HG02884 (cell line): Measurements from ENCODE around the gene IPO5.
"Not testable (repeated sequence)": the region's sequence is repeated elsewhere in the genome, so short reads cannot be mapped to it uniquely, and the experiment has no call there.

Source experiments
- ATAC-seq: cut with Tn5 transposase; IDR thresholded peaks from one replicate; pipeline ENCODE4 v1.9.1; 2021; ENCODE audit warnings: mild to moderate bottlenecking, moderate library complexity; ENCODE audit not compliant: unreplicated experiment

IPO5 gene

DNA sequence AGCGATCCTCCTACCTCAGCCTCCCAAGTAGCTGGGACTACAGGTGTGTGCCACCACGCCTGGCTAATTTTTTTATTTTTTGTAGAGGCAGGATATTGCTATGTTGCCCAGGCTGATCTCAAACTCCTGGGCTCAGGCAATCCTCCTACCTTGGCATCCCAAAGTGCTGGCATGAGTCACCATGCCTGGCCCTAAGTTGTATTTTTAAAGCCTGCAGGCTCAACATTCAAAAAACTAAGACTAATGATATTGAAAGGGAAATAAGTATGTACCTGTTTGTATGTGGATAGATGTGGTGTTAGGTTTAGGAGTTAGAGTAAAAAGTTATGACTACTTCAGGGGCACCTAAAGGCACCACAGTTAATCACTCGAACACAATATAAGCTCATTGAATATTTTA is 5.4 kb upstream of the IPO5 start:
- no peak for ATAC-seq

DNA sequence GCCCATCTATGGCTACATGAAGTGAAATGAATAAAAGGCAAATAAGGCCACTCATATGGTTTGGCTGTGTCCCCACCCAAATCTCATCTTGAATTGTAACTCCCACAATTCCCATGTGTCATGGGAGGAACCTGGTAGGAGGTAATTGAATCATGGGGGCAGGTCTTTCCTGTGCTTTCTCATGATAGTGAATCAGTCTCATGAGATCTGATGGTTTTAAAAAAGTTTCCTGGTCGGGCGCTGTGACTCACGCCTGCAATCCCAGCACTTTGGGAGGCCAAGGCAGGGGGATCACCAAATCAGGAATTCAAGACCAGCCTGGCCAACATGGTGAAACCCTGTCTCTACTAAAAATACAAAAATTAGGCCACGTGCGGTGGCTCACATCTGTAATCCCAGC is 4.2 kb upstream of the IPO5 start:
- ATAC-seq, result not testable (repeated sequence)

DNA sequence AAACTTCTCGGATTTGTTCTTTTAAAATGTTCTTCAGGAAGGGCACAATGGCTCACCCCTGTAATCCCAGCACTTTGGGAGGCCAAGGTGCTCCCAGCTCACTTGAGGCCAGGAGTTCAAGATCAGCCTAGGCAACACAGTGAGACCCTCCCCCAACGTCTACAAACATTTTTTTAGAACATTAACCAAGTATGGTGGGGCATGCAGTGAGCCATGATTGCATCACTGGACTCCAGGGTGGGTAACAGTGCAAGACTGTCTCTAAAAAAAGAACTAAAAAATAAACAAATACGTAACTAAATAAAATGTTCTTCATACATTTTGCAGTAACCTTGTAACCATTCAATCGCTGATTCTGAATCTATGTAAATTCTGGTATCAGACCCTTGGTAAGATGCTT is 2.1 kb upstream of the IPO5 start:
- no peak for ATAC-seq

DNA sequence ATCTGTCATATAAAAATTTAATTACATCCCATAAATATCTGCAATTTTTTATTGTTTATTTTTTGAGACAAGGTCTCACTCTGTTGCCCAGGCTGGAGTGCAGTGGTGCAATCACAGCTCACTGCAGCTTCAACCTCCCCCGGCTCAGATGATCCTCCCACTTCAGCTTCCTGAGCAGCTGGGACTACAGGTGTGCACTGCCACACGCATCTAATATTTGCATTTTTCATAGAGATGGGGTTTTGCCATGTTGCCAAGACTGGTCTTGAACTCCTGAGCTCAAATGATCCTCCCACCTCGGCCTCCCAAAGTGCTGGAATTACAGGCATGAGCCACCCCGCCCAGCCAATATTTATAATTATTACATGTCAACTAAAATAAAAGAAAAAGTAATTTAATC is 644 bp upstream of the IPO5 start:
- ATAC-seq, result not testable (repeated sequence)

DNA sequence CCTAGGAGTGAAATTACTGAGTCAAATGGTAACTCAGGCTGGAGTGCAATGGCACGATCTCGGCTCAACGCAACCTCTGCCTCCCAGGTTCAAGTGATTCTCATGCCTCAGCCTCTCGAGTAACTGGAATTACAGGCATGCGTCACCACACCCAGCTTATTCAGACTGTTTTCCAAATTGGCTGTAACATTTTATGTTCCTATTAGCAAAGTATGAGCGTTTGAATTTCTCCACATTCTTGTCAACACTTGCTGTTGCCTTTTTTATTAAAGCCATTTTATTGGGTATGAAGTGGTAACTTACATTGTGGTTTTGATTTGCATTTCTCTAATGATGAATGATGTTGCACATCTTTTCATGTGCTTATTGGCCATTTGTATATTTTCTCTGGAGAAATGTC is 7.9 kb downstream of the IPO5 start:
- no peak for ATAC-seq

DNA sequence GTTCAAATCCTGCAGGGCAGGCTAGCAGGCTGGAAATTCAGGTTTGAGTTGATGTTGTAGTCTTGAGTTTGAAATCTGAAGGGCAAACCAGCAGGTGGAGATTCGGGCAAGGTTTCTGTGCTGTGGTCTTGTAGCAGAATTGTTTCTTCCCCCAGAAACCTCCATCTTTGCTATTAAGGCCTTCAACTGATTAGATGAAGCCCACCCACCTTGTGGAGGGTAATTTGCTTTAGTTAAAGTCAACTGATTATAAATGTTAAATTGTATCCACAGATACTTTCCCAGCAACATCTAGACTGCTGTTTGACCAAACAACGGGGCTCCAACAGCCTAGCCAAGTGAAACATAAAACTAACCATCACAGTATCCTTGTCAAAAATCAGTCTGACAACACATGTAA is 9.4 kb downstream of the IPO5 start:
- ATAC-seq, result no peak

DNA sequence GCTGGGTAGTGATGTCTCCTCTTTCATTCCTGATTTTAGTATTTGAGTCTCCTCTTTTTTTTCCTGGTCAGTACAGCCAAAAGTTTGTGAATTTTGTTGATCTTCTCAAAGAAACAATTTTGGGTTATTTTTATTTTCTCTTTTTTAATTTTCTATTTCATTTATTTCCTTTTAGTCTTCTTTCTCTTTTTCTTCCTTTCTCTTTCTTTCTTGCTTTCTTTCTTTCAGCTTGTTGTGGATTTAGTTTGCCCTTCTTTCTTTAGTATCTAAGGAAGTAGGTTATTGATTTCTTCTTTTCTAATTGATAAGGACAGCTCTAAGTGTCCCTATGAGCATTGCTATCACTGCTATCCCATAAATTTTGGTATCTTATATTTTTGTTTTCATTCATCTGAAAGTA is 13.8 kb downstream of the IPO5 start:
- no peak for ATAC-seq

DNA sequence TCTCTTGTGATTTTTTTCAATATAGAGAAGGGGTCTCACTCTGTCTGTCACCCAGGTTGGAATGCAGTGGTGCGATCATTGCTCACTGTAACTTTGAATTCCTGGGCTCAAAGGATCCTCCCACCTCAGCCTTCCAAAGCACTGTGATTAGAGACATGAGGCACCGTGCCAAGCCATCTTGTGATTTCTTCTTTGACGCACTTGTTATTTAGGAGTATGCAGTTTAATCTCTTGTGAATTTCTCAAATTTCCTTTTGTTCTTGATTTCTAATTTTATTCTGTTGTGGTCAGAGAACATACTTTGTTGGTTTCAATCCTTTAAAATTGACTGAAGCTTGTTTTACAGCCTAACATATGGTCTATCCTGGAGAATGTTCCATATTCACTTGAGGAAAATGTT is 14.5 kb downstream of the IPO5 start:
- no peak for ATAC-seq

DNA sequence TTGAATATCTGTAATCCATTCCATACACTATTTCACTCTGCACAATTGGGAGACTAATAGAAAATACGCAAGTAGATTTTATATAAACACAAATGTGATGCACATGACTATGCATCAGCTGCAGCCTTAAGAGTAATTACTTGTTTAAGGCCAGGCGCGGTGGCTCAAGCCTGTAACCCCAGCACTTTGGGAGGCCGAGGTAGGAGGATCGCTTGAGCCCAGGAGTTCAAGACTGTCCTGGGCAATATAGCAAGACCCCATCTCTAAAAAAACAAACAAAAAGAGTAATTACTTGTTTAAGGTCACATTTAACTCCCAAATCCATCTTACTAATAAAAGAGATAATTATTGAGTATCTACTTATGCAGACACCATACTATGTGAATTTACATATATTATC is 18.0 kb downstream of the IPO5 start:
- ATAC-seq, result no peak

DNA sequence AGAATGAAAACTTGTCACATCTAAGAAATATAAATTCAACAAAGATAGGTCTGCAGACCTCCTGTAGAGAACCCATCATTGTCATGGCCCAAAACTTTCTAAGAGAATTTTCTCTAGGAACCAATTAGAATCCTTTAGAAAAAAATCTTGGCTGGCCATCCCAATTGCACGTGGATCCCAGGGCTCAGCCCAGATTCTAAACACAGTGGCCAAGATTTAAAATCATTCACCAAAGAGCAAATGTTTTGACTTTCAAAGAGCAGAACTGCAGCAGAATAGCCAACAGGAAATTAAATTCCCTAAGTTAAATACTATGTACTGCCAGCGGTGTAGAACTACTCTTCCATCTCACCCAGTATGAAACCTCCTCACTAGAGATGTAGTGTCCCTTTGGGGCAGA is 21.3 kb downstream of the IPO5 start:
- ATAC-seq, result no peak

DNA sequence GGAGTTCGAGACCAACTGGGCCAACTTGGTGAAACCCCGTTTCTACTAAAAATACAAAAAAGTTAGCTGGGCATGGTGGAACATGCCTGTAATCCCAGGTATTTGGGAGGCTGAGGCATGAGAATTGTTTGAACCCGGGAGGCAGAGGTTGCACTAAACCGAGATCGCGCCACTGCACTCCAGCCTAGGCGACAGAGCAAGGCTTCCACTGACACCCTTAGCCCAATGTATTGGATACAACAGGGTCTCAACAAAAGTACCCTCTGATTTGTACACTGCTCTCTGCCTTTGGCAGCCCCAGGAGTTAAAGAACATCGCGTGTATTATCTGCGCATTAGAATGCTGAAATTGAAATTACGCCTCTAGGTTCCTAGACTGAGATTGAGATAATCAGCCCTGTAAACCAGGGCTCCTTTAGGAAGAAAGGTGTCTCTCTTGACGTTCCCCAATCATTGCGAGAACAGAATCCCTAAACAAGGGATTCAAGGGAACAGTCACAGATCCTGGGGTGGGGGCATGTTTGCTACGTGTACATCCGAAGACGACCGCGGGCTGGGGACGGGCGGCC is 21.9 kb downstream of the IPO5 start:
- ATAC-seq, result peak; percentile 0

DNA sequence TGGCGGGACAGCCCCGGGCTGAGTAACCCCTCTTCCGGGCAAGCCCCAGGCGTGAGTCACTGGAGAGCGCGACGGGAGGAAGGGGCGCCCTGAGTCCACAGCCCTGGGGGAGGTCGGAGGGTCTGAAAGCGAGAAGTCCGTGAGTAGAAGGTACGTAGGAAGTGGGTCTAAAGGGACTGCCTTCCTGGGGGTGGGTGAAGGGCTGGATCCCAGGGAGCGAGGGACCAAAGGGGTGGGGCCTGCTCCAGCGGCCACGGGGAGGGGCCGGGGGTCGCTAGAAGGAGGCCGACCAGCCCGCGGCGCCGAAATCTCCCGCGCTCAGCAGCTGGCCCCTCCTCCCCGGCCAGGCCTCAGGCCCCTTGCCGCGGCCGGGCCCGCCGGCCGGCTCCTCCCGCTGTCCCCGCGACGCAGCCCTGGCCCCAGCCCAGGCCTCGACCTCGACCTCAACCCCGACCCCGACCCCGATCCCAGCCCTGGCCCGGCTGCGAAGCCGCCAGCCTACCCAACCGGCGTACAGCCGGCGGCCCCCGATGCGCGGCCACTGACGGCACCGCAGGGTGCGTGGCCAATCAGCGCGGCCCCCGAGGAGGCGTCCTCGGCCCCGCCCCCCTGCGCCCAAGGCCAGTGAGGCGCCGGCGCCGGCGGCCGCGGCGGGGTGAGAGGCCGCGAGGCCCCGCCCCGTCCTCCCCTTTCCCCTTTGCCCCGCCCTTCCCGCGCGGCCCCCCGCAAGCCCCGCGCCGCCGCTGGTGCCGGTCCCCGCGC is 22.6 kb downstream of the IPO5 start:
- peak; percentile 86 for ATAC-seq

DNA sequence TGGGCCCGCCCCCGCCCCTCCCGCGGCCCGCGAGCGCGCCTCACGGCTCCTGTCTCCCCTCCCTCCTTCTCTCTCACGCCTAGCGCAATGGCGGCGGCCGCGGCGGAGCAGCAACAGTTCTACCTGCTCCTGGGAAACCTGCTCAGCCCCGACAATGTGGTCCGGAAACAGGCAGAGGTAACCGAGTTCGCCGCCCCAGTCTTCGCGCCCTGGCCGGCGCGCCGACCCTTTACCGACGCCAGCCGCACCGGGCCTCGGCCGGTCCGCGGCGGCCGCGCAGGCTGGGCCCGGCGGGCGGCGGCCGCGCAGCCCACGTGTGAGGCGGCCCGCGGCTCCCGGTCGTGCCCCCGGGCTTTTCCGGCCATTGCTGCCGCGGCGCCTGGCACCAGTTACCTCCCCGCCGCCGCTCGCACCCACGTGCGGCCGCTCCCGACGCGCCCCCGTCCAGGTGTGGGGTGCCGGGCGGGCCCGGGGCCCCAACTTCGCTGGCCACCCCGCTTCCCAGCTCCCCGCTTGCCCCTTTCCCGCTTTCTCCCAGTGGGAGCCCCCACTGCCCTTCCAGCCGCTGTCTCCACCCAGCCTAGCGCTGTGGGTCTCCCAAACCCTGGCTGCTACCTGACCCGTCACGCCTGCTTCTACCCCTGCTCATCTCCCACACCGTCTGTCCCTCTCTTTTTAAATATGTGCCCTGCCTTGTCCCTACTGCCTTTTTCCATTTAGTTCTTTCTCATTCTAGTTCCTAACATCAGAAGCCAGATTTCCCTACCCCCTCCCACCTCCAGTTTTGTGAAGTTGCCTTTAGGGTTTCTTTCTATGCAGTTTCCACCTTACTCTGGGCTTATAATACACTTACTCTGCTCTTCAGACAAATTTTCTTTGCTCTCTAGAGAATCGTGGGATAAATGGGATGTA is 23.4 kb downstream of the IPO5 start:
- peak; percentile 35 for ATAC-seq

DNA sequence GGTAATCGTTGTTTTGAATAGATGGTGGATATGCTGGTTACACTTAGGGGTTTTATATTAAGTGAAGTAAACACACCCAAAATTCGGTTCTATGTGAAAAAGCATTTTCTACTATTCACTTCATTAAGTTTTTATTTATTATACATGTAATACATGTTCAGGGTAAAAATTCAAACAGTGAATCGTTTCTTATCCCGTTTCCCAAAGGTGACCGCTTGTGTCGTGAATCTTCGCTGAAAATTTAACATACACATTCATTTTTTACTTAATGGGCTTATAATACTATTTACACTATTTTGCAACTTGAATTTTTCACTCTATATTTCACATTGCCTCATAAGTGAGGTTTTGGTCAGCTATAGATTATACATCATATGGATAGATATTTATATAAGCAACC is 24.5 kb downstream of the IPO5 start:
- ATAC-seq, result no peak

DNA sequence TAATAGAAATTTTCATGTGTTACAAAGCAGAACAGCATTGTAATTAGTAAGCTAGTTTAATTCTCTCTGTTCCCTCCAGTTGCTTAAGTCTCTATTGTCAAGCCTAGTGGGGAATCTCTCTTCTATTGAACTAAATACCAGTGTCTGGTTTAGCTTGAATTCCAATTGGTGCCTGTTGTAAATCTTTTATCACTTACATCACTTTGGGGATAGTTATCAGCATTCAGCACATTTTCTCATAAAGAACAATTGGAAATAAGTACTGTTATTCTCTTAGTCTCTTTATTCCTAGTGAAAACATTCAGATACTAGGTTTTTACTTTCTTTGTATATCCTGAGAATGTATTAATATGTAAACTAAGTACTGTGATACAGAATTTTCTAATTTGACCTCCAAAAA is 25.2 kb downstream of the IPO5 start:
- no peak for ATAC-seq

DNA sequence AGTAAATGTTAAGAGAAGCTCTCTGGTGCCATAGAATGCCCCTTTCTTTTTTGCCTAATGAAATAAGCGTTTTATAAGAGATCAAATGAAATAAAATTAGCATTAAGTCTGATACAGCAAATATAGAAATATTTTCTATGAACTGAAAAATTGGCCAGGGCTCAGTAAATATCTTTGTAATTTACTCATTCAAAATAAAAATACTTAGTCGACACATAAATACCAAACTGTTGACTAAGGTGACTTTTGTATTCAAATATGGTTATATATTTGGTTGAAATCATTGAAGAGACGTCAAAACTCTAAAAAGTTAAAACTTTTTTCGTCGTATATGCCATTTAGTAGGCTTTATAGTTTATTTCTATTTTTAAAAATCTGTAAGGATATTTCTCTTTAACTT is 25.6 kb downstream of the IPO5 start:
- ATAC-seq, result no peak

DNA sequence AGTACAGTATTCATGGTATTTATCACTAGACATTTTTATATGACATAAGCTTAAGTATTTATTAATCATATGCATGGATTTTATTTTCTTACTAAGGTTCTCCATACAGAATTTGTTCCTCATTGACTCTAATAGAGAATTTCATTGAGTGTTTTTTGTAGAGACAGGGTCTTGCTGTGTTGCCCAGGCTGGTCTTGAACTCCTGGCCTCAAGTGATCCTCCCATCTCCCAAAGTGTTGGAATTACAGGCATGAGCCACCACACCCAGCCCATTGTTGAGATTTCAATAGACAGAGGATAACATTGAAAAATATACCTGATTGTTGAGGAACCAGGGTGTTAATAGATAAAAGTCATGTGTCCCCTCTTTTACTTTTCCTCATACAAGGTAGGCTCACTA is 26.1 kb downstream of the IPO5 start:
- no peak for ATAC-seq

DNA sequence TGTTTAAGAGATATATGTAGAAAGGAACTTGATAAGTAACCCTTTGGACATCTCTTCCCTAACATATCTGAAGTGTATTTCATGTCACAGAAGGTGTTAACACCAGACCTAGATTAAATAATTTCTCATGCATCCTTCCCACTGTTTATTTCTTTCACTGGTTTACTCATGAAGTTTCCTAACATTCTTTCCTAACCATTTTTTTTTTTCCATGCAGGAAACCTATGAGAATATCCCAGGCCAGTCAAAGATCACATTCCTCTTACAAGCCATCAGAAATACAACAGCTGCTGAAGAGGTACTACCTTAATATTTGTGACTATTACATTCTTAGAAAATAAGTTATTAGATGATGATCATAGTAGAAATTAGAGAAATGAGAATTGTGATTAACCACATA is 28.8 kb downstream of the IPO5 start:
- ATAC-seq, result no peak

DNA sequence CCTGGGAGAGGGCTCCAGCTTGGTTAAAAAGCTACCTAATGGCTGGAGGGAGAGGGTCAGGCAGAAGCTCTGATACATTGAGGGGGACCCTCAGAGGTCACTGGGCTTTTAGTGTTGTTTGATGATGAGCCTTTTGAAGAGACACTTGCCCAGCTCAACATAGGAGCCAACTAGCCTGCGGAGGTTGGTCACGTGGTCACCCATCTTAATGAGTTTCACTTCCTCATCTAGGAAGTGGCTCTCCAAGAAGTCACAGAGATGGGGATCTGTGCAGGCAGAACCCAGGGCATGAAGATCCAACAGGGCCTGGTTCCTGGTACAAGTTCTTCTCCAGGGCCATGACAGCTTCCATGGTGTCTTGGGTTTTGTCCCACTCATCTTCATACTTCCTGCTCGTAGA is 33.4 kb downstream of the IPO5 start:
- peak; percentile 83 for ATAC-seq

DNA sequence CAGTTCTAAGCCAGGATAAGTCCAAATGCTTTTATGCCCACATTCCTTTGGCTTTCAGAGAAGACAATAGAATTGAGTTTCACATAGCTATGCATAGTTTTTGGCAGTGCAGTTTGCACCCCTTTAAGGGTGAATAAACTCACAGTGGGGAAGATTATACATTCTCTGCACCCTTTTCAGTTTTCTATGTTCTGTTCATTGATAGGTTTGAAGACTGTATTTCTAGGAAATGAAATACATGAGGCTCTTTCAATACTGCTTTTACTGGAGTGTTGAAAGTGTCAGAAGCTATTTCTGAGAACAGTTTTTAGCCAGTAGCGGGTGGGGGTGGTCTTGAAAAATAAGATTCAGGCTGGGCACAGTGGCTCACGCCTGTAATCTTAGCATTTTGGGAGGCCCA is 46.2 kb downstream of the IPO5 start:
- ATAC-seq, result no peak

DNA sequence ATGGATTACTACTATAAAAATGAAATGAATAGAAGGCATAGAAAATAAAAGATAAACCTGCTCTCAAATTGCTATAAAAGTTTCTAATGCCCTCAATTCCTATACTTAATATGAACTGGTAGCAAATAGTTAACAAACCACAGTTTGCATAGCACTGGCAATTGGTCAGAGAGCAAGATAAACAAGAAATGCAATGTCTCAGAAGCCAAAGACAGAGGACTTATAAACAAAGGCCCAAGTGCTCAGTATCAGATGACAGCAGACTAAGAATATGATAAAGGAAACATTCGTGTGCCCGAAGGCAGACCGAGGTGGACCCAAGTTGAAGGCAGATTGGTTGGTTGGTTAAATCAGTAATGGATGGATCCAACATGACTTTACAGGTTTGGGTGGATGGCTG is 50.6 kb downstream of the IPO5 start:
- no peak for ATAC-seq

DNA sequence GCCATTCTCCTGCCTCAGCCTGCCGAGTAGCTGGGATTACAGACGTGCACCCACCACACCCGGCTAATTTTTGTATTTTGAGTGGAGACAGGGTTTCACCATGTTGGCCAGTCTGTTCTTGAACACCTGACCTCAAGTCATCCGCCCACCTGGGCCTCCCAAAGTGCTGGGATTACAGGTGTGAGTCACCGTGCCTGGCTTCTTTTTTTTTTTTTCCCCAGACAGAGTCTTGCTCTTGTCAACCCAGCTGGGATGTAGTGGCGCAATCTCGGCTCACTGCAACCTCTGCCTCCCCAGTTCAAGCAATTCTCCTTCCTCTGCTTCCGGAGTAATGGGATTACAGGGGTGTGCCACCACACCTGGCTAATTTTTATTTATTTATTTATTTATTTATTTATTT is 51.5 kb downstream of the IPO5 start:
- not testable (repeated sequence) for ATAC-seq
